A549 (cell line): ENCODE results near the gene MPST. TPM values are rescaled to one million over a fixed set of nuclear protein-coding genes. Genes with fewer than 3 reads are reported as not detected.

Experiments
- CBX2 ChIP-seq: fragments of 200-600 bp; sonication (generic); IDR thresholded peaks from 2 replicates; pipeline ENCODE4 v1.6.1; 2016; ENCODE audit warnings: low read depth, mild to moderate bottlenecking, borderline replicate concordance
- REST ChIP-seq: fragments of 200-600 bp; sonication (generic); IDR thresholded peaks from 2 replicates; pipeline ENCODE4 v1.6.1; 2016; ENCODE audit warnings: antibody characterized with exemption, mild to moderate bottlenecking, moderate library complexity
- polyA plus RNA-seq, 4 experiments: library from polyadenylated mRNA; depleted of rRNA in 3 of 4; stranded (reverse); fragments of >200 nt; fragmentation: RNase III in 1 of 4; extraction: RNeasy Plus Mini Kit Qiagen cat#74134 plus additional on column Dnase treatment in 1 of 4; gene quantifications; 2 replicates in 3 of 4; 3 replicates in 1 of 4; pipeline ENCODE4 v1.2.3, GENCODE V29; 2011 to 2017
- small RNA-seq, 6 experiments: library from RNA; depleted of rRNA; stranded (forward); fragments of <200 nt; gene quantifications; one replicate each; pipeline ENCODE3, GENCODE V24; 2012

MPST gene
- polyA plus RNA-seq, 2 of the 4 experiments (the other 2 are of a cell fraction): 44.2 to 63.3 TPM

DNA sequence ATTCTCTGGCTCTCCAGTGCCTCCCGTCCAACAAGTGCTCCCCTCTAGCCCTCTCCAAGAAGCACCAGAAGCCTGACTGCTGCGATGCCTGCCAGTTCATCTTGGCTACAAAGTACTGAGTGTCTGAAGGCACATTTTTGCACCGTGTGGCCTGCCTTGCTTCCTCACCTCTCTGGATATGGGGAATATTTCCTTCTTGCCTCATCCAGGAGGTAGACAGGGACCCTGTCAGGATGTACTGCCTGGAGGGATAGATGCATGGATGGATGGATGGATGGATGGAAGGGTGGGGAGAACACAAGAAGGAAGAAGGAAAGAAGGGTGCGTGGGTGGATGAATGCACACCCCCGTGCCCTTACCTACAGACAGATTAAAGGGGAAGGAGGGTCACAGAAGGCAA lies 59.6 kb downstream of the MPST start (continued):
- no peak for TF ChIP-seq REST
- no peak for TF ChIP-seq CBX2

Small RNA genes within 50 kb of the gene (small RNA-seq; reads per million reads assigned to genes)
- 0 reads per million in 6 experiments for gene RF00019

Other genes starting within 250 kb of the MPST start
- gene IFT27, start 243.6 kb upstream of the MPST start, polyA plus RNA-seq (2011; rRNA removed): 24.6 and 26.4 TPM in 2 replicates
- gene IFT27, start 243.6 kb upstream of the MPST start, polyA plus RNA-seq (2017; fragmentation: RNase III; extraction: RNeasy Plus Mini Kit Qiagen cat#74134 plus additional on column Dnase treatment): 17.5 to 17.6 TPM (median 17.5 TPM) in 3 replicates
- not detected in 2 replicates for gene PVALB, start 202.7 kb upstream of the MPST start, polyA plus RNA-seq (2011; rRNA removed)
- gene PVALB, start 202.7 kb upstream of the MPST start, polyA plus RNA-seq (2017; fragmentation: RNase III; extraction: RNeasy Plus Mini Kit Qiagen cat#74134 plus additional on column Dnase treatment): not detected in 3 replicates
- gene NCF4, start 158.7 kb upstream of the MPST start, polyA plus RNA-seq (2011; rRNA removed): not detected in 2 replicates
- not detected in 3 replicates for gene NCF4, start 158.7 kb upstream of the MPST start, polyA plus RNA-seq (2017; fragmentation: RNase III; extraction: RNeasy Plus Mini Kit Qiagen cat#74134 plus additional on column Dnase treatment)
- not detected in 2 replicates for gene CSF2RB, start 106.1 kb upstream of the MPST start, polyA plus RNA-seq (2011; rRNA removed)
- not detected in 3 replicates for gene CSF2RB, start 106.1 kb upstream of the MPST start, polyA plus RNA-seq (2017; fragmentation: RNase III; extraction: RNeasy Plus Mini Kit Qiagen cat#74134 plus additional on column Dnase treatment)
- 43.2 and 49.4 TPM in 2 replicates for gene TST, start 295 bp upstream of the MPST start, polyA plus RNA-seq (2011; rRNA removed)
- 36.4 to 50.1 TPM (median 49.4 TPM) in 3 replicates for gene TST, start 295 bp upstream of the MPST start, polyA plus RNA-seq (2017; fragmentation: RNase III; extraction: RNeasy Plus Mini Kit Qiagen cat#74134 plus additional on column Dnase treatment)
- gene KCTD17, start 32.0 kb downstream of the MPST start, polyA plus RNA-seq (2011; rRNA removed): 17.7 and 18.7 TPM in 2 replicates
- 29.5 to 37.1 TPM (median 35.5 TPM) in 3 replicates for gene KCTD17, start 32.0 kb downstream of the MPST start, polyA plus RNA-seq (2017; fragmentation: RNase III; extraction: RNeasy Plus Mini Kit Qiagen cat#74134 plus additional on column Dnase treatment)
- not detected in 2 replicates for gene TMPRSS6, start 90.0 kb downstream of the MPST start, polyA plus RNA-seq (2011; rRNA removed)
- gene TMPRSS6, start 90.0 kb downstream of the MPST start, polyA plus RNA-seq (2017; fragmentation: RNase III; extraction: RNeasy Plus Mini Kit Qiagen cat#74134 plus additional on column Dnase treatment): not detected in 3 replicates
- gene IL2RB, start 130.2 kb downstream of the MPST start, polyA plus RNA-seq (2011; rRNA removed): 0.05 and 0.14 TPM in 2 replicates
- gene IL2RB, start 130.2 kb downstream of the MPST start, polyA plus RNA-seq (2017; fragmentation: RNase III; extraction: RNeasy Plus Mini Kit Qiagen cat#74134 plus additional on column Dnase treatment): 0.04 to 0.17 TPM (median 0.05 TPM) in 3 replicates
- 18.6 and 24.7 TPM in 2 replicates for gene C1QTNF6, start 168.5 kb downstream of the MPST start, polyA plus RNA-seq (2011; rRNA removed)
- 17.6 to 26.7 TPM (median 24.5 TPM) in 3 replicates for gene C1QTNF6, start 168.5 kb downstream of the MPST start, polyA plus RNA-seq (2017; fragmentation: RNase III; extraction: RNeasy Plus Mini Kit Qiagen cat#74134 plus additional on column Dnase treatment)
- gene SSTR3, start 192.7 kb downstream of the MPST start, polyA plus RNA-seq (2011; rRNA removed): not detected in 2 replicates
- not detected in 3 replicates for gene SSTR3, start 192.7 kb downstream of the MPST start, polyA plus RNA-seq (2017; fragmentation: RNase III; extraction: RNeasy Plus Mini Kit Qiagen cat#74134 plus additional on column Dnase treatment)
- gene RAC2, start 224.5 kb downstream of the MPST start, polyA plus RNA-seq (2011; rRNA removed): 0.12 TPM in 1 of 2 replicates, not detected in the other
- gene RAC2, start 224.5 kb downstream of the MPST start, polyA plus RNA-seq (2017; fragmentation: RNase III; extraction: RNeasy Plus Mini Kit Qiagen cat#74134 plus additional on column Dnase treatment): 0.05 to 0.07 TPM (median 0.05 TPM) in 3 replicates